ENCODE measurements around the gene LARGE1. TPM values are rescaled to one million over a fixed set of nuclear protein-coding genes. Genes with fewer than 3 reads are reported as not detected.

Gene LARGE1
- total and polyA plus RNA-seq, 9 of the 15 experiments (the other 6 are each of a cell fraction or from before 2014, with no cell fraction given), result 0.01 to 0.66 (median 0.14) TPM; not detected in 2

DNA sequence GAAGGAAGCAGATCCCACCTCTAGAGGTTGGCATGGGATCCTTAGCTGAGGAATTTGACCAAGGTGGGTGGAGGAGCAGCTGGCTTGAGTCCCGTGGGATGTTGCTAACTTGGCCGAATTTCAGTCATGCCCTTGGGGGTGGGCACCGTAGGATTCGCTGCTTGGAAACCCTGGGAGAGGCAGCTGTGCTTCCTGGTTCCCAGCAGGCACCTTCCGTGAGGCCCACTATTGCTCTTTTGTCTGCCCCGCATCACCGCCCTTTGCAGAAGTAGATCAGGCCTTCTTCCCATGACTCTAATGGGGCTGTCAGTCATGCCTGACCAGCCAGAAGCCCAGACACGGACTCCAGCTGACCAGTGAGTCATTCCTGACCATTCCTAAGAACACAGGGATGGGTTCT lies 569.8 kb downstream of the LARGE1 start (continued):
- TF ChIP-seq, protein P1, sequence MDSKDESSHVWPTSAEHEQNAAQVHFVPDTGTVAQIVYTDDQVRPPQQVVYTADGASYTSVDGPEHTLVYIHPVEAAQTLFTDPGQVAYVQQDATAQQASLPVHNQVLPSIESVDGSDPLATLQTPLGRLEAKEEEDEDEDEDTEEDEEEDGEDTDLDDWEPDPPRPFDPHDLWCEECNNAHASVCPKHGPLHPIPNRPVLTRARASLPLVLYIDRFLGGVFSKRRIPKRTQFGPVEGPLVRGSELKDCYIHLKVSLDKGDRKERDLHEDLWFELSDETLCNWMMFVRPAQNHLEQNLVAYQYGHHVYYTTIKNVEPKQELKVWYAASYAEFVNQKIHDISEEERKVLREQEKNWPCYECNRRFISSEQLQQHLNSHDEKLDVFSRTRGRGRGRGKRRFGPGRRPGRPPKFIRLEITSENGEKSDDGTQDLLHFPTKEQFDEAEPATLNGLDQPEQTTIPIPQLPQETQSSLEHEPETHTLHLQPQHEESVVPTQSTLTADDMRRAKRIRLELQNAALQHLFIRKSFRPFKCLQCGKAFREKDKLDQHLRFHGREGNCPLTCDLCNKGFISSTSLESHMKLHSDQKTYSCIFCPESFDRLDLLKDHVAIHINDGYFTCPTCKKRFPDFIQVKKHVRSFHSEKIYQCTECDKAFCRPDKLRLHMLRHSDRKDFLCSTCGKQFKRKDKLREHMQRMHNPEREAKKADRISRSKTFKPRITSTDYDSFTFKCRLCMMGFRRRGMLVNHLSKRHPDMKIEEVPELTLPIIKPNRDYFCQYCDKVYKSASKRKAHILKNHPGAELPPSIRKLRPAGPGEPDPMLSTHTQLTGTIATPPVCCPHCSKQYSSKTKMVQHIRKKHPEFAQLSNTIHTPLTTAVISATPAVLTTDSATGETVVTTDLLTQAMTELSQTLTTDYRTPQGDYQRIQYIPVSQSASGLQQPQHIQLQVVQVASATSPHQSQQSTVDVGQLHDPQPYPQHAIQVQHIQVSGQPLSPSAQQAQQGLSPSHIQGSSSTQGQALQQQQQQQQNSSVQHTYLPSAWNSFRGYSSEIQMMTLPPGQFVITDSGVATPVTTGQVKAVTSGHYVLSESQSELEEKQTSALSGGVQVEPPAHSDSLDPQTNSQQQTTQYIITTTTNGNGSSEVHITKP (IDR thresholded peaks at IDR 0.05; ENCODE audit: partially characterized antibody), result no peak
- no peak for TF ChIP-seq RFX1 (IDR thresholded peaks at IDR 0.05)
- TF ChIP-seq, protein P2, sequence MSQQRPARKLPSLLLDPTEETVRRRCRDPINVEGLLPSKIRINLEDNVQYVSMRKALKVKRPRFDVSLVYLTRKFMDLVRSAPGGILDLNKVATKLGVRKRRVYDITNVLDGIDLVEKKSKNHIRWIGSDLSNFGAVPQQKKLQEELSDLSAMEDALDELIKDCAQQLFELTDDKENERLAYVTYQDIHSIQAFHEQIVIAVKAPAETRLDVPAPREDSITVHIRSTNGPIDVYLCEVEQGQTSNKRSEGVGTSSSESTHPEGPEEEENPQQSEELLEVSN (IDR thresholded peaks at IDR 0.05; ENCODE audit: borderline replicate concordance in 1 of 2, extremely low read depth in 1 of 2, insufficient read depth in 1 of 2, insufficient read length in 1 of 2, low read depth in 1 of 2, low read length in 1 of 2, poor library complexity in 1 of 2, severe bottlenecking in 1 of 2), result no peak
- TF ChIP-seq ZFP36 (IDR thresholded peaks at IDR 0.05; ENCODE audit: low read depth, low read length, partially characterized antibody), result no peak
- TF ChIP-seq ZNF121 (CRISPR knock-in tag; conservative IDR thresholded peaks at IDR 0.05), result no peak
- TF ChIP-seq MAFK (IDR thresholded peaks at IDR 0.05; ENCODE audit: low read length), result no peak
- TF ChIP-seq BDP1 (IDR thresholded peaks at IDR 0.05; ENCODE audit: insufficient read depth, insufficient read length), result no peak
- TF ChIP-seq ZNF134 (CRISPR knock-in tag; conservative IDR thresholded peaks at IDR 0.05), result no peak
- no peak for TF ChIP-seq ZNF212 (CRISPR knock-in tag; IDR thresholded peaks at IDR 0.05)
- TF ChIP-seq, protein P3, sequence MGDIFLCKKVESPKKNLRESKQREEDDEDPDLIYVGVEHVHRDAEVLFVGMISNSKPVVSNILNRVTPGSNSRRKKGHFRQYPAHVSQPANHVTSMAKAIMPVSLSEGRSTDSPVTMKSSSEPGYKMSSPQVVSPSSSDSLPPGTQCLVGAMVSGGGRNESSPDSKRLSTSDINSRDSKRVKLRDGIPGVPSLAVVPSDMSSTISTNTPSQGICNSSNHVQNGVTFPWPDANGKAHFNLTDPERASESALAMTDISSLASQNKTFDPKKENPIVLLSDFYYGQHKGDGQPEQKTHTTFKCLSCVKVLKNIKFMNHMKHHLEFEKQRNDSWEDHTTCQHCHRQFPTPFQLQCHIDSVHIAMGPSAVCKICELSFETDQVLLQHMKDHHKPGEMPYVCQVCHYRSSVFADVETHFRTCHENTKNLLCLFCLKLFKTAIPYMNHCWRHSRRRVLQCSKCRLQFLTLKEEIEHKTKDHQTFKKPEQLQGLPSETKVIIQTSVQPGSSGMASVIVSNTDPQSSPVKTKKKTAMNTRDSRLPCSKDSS (IDR thresholded peaks at IDR 0.05; ENCODE audit: low read depth, partially characterized antibody), result no peak
- TF ChIP-seq, protein P4, sequence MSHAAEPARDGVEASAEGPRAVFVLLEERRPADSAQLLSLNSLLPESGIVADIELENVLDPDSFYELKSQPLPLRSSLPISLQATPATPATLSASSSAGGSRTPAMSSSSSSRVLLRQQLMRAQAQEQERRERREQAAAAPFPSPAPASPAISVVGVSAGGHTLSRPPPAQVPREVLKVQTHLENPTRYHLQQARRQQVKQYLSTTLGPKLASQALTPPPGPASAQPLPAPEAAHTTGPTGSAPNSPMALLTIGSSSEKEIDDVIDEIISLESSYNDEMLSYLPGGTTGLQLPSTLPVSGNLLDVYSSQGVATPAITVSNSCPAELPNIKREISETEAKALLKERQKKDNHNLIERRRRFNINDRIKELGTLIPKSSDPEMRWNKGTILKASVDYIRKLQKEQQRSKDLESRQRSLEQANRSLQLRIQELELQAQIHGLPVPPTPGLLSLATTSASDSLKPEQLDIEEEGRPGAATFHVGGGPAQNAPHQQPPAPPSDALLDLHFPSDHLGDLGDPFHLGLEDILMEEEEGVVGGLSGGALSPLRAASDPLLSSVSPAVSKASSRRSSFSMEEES (CRISPR knock-in tag; IDR thresholded peaks at IDR 0.05), result no peak
- TF ChIP-seq, protein P5, sequence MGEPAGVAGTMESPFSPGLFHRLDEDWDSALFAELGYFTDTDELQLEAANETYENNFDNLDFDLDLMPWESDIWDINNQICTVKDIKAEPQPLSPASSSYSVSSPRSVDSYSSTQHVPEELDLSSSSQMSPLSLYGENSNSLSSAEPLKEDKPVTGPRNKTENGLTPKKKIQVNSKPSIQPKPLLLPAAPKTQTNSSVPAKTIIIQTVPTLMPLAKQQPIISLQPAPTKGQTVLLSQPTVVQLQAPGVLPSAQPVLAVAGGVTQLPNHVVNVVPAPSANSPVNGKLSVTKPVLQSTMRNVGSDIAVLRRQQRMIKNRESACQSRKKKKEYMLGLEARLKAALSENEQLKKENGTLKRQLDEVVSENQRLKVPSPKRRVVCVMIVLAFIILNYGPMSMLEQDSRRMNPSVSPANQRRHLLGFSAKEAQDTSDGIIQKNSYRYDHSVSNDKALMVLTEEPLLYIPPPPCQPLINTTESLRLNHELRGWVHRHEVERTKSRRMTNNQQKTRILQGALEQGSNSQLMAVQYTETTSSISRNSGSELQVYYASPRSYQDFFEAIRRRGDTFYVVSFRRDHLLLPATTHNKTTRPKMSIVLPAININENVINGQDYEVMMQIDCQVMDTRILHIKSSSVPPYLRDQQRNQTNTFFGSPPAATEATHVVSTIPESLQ (CRISPR knock-in tag; IDR thresholded peaks at IDR 0.05), result no peak
- no peak for TF ChIP-seq ZNF140 (CRISPR knock-in tag; IDR thresholded peaks at IDR 0.05)
- TF ChIP-seq SIRT6 (IDR thresholded peaks at IDR 0.05; ENCODE audit: low read depth, low read length), result no peak

Measured in K562 (cell line).